Activated gamma-delta T cell (primary cell): ENCODE data around the gene ATG7.

Source experiments
- DNase-seq: peaks from one replicate; lab custom pipeline; 2025; lab: John Stamatoyannopoulos, UW

Gene ATG7

DNA sequence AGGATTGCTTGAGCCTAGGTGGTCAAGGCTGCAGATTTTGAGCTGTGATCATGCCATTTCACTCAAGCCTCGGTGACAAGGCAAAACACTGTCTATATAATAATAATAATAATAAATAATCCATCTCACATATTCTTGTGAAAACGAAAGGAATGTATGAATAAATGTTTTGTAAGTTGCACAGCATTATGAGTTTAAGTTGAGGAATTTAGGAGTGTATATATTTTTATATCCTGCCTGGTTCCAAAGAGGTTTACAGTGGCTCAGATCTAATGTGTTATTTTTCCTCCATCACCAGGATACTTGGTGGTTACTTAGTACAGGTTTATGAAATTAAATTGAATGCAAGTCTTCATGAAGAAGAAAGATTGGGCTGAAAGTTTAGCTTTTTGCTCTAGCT lies 77.2 kb downstream of the ATG7 start:
- no peak for DNase-seq

GRCh38 chr3:11350374-11350773 lies 78.2 kb downstream of the ATG7 start:
- DNase-seq = no peak

DNA sequence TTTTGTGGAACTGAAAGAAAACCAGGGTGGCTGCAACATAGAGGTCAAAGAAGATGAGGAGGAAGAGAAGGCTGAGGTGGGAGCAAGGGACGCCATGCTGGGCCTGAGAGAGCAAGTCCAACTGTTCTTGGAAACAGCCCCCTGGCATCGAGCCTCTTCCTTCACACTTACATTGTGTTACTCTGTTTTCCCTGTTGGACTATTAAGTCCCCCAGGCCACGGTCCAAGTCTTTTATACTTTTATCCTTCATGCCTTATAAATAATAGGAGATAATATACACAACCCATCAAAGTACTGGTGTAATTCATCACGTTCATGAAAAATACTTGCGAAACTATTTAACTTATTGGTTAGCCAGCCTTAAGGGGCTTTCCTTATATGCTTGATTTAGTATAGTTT lies 79.3 kb downstream of the ATG7 start:
- no peak for DNase-seq

- no peak for DNase-seq
Measured at GRCh38 chr3:11356269-11356668, 84.1 kb downstream of the ATG7 start.

DNA sequence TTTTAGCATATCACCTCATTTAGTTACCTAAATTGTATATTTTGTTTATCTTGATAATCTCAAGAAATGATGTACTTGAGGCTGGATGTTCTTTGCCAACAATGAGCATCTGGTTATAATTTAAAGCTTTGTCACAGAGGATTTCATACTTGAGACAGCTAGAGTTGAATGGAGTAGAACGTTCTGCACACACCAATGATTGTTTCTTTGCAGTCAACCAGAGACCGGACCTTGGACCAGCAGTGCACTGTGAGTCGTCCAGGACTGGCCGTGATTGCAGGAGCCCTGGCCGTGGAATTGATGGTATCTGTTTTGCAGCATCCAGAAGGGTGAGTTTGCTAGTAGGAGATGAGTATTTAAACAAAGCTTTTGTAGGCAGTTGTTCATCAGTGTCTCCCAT lies 90.4 kb downstream of the ATG7 start:
- no peak for DNase-seq

GRCh38 chr3:11363715-11364114 lies 91.5 kb downstream of the ATG7 start:
- no peak for DNase-seq

- DNase-seq = no peak
Measured at GRCh38 chr3:11364181-11364580, 92.0 kb downstream of the ATG7 start.

DNA sequence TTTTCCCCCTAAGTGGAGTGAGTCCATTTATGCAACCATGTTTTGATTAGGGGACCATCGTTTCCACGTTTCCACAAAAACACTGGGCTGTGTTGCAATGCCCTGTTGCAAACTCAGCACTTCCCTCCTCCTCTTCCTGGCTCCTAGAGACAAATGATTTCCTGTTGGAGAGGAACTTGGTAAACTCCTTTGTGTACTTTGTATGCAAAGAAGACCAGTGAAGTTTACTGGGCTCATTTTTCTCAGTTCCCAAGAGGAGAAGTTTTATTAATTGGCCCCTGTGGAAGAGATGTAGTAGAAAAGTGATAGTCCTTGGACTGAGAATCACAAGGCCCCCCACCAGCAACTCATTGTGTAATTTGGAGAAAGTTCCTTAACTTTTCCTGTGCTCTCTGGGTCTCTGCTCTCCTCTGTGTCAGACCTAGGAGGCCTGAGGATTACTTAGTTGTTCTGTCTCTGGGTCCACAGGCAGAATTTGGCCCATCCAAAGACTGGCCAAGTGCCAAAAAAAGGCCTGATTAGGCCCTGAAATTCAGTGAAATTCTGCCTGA lies 95.0 kb downstream of the ATG7 start:
- DNase-seq = no peak

DNA sequence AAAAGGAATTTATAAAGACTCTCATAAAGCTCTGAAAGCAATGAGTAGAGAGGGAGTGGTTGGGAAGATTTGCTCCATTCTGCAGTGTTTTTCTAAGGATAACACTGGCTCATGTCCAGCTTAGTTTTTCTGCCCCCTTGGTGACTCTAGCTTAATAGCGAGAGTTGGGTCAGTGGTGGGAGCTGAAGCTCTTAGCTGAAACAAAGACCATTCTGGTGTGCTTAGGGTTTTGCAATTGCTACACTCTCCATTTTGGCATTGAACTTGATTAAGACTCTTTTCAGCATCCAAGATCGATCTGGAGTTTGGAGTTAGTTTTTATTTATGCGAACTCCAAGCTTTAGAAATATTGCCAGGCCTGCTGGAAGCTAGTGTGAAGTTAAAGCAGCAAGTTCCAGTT lies 98.0 kb downstream of the ATG7 start:
- DNase-seq = no peak

DNA sequence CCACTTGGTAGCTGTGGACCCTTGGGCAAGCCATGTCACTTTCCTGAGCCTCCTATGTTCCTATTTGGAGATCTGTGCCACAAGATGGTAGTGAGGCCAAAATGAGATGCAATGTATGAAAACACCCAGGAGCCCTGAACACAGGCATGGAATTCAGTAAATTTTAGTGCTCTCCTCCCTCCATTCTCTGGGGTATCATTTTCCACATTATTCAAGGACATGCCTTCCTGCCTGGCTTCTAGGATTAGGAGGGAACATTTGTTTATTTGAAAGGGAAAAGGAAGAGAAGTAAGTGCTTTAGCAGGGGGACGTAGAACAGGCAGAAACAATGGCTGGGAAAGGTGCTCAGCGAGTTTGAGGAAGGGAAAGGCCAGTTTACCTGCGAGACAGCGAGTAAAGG lies 98.8 kb downstream of the ATG7 start:
- DNase-seq = no peak

GRCh38 chr3:11371747-11372146 lies 99.5 kb downstream of the ATG7 start:
- DNase-seq = no peak

DNA sequence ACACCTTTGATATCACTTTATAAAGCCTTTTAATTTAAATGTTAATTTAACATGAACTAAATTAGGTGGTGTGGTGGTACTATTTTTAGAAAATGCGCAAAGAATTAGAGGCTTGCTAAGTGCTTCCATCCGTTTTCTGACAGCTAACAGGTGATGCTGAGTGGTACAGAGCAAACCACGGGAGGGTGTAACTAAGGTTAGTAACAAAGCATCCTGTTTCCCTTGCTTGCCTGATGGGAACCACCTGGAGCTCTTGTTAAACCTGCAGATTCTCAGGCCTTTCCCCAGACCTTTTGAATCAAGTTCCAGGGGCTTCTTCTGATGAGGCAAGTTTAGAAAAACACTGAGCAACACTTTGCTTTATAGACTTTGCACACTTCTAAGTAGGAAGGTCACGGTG lies 101.0 kb downstream of the ATG7 start:
- DNase-seq = no peak

GRCh38 chr3:11373654-11374053 lies 101.5 kb downstream of the ATG7 start:
- no peak for DNase-seq

DNA sequence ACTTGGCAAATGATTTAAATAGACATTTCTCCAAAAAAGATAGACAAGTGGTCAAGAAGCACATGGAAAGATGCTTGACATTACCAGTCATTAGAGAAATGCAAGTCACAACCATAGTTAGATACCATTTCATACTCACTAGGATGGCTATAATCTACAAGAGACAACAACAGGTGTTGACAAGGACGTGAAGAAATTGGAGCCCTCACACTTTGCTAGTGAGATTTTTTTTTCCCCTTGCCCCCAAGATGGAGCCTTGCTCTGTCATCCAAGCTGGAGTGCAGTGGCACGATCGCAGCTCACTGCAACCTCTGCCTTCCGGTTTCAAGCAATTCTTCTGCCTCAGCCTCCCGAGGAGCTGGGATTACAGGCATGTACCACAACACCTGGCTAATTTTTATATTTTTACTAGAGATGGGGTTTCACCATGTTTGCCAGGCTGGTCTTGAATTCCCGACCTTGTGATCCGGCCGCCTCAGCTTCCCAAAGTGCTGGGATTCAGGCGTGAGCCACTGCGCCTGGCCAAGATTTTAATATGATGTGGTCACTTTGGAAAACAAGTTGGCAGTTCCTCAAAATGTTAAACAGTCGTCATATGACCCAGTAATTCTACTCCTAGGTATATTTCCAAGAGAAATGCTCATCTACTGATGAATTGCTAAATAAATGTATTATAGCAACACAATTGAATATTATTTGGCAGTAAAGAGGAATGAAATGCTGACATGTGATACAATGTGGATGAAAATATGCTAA lies 103.3 kb downstream of the ATG7 start:
- no peak for DNase-seq

DNA sequence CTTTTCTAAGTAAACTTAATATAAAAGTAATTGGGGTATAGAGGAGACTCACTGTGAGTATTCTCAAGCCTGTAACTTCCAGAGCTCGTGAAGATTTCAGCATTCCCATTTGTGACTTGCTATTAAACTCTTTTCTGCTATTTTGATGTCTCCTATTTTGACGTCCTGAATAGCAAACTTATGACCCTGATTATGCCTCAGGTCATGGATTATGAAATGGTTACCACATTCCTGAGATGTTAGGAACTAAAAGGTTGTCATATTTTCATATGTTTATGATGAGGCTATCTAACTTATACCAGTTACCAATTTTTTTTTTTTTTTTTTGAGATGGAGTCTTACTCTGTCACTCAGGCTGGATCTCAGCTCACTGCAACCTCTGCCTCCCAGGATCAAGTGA lies 105.5 kb downstream of the ATG7 start:
- DNase-seq = no peak

DNA sequence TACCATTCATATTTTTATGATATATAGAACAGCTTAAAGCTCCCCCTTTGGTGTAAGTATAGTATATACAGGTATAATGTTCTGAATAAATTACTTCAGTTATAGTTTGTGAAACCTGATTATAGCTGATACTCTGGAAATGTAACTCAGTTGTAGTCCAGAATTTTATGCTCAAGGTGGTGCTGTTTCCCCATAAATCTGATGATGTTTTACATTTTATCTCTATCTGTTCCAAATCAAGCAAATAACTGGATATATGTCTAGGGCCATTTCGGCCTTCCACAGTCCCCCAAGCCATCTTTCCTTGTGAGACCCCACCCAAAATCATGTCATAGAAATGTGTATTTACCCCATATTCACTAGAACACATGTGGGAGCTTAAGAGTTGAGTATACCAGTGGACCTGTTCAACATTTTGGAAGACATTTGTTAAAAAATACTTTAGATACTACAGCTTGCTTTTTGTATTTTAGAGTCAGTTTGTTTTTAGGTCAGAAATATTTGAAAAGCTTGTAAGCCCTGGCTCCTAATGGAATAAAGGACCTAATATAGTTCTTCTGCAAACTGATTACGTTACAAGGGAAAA lies 107.1 kb downstream of the ATG7 start:
- no peak for DNase-seq

DNA sequence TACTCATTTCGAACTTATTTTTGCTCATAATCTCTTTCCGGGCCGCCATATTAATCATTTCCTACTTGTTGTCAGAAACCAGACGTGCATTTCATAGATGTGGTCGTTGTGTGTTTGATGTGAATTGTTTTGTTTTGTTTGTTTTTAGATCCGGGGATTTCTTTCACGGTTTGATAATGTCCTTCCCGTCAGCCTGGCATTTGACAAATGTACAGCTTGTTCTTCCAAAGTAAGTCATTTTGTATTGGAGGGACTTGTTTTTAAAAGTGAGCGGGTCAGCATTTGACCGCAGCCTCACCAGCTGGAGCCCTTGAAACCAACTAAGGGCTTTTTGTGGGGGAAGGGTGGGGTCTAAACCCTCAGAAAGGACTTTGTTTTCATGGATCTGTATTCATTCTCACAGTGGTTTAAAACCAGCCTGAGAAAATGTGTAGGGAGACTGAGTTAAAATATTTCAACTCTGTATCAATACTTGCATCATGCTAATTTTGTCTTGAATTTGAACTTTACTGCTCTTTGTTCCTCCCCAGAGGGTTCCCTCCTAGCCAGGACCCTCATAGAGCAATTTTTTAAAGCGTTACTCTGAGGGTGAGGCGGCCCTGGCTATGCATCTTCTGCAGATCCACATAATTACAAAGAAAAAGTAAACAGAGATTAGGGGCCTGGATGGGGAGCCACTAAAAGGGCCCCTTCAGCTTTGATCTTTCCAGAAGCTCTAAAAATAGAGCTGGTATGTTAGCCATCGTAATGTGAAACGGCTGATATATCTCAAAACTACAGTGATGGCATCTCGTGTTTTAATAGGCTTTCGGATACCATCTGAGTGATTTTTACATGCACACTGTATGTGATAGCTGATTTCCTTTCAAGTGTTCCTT lies 107.9 kb downstream of the ATG7 start:
- no peak for DNase-seq

- DNase-seq = no peak
Measured at GRCh38 chr3:11381141-11381540, 108.9 kb downstream of the ATG7 start.

DNA sequence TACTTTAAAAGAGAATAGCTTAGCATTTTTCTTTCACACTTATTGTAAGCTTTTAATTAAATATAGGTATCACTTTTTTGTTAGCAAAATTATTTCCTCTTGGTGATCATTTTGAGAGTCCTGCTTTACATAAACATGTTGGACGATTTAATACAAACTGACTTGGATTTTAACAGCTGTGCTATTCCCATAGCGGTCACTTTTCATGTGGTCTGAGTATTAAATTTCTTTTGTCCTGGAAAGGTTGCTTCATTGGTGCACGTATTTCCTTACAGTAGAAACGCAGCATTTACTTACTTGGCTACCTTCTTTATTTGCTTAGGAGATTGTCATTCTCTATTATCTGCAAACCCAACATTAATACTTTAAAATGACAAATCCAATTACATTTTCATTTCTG lies 109.4 kb downstream of the ATG7 start:
- DNase-seq = no peak

- no peak for DNase-seq
Measured at GRCh38 chr3:11382146-11382745, 110.0 kb downstream of the ATG7 start.

DNA sequence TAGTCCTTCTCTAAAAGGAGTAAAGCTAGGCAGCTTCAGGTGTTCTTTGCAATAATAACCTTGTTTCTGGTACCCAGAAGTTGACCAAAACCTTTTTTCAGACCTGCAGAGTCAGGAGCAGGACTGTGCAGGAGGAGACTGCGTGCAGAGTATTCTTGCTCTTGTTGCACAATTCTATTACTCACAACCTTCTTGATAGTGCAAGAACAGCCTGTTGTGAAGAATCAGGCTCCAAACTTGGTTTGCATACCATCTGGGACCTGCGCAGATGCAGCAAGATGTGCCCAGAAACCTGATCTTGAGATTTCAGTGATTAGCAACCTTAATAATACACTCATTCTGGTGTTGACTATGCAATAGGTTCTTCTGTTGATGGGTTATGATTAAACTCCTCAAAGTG lies 111.9 kb downstream of the ATG7 start:
- no peak for DNase-seq

GRCh38 chr3:11385326-11385725 lies 113.1 kb downstream of the ATG7 start:
- DNase-seq = no peak
